A549 (cell line): ENCODE data around the gene ZNF335.

Experiments used
- CTCF ChIP-seq: fragments of >200 bp; sonication (Bioruptor Twin); formaldehyde crosslinking; IDR thresholded peaks from 3 replicates; pipeline ENCODE4 v1.5.1; 2016
- EP300 ChIP-seq, 2 experiments: fragments of >200 bp; sonication (Bioruptor Twin); formaldehyde crosslinking; IDR thresholded peaks; 2 replicates in 1 of 2; 3 replicates in 1 of 2; pipeline ENCODE4 v1.6.1; 2016 to 2017
- HOXA7 ChIP-seq: fragments of 250-450 bp; sonication (Bioruptor Pico); IDR thresholded peaks from 2 replicates; pipeline ENCODE4 v1.5.0; 2020; ENCODE audit warnings: mild to moderate bottlenecking, moderate library complexity
- MYC ChIP-seq: IDR thresholded peaks from 2 replicates; pipeline ENCODE4 v1.6.1; 2012; ENCODE audit warnings: mild to moderate bottlenecking, inconsistent platforms, low read length, improper control_type of control experiment, borderline replicate concordance
- RAD21 ChIP-seq, 2 experiments: fragments of >200 bp in 1 of 2; sonication (Bioruptor Twin) in 1 of 2; formaldehyde crosslinking in 1 of 2; IDR thresholded peaks in 1 of 2; conservative IDR thresholded peaks in 1 of 2; 2 replicates in 1 of 2; 3 replicates in 1 of 2; pipeline ENCODE4 v1.6.1; 2012 to 2018; ENCODE audit warnings: inconsistent platforms in 1 of 2
- RARB ChIP-seq: fragments of 250-450 bp; sonication (Bioruptor Pico); IDR thresholded peaks from 2 replicates; pipeline ENCODE4 v1.8.0; 2021; ENCODE audit warnings: mild to moderate bottlenecking, moderate library complexity
- SREBF2 ChIP-seq: fragments of 450-650 bp; IDR thresholded peaks from 2 replicates; pipeline ENCODE4 v1.6.1; 2014; ENCODE audit warnings: mild to moderate bottlenecking, moderate library complexity

GRCh38 chr20:45953672-45954071, 18.3 kb downstream of the ZNF335 start:
- no peak for TF ChIP-seq MYC
- TF ChIP-seq RAD21 (conservative IDR thresholded peaks at IDR 0.05 in 1 of 2, IDR thresholded peaks at IDR 0.05 in 1 of 2) = no peak
- TF ChIP-seq CTCF = no peak
- TF ChIP-seq HOXA7 (CRISPR knock-in tag) = no peak
- no peak for TF ChIP-seq RARB
- TF ChIP-seq EP300 (IDR thresholded peaks at IDR 0.05) = no peak
- TF ChIP-seq SREBF2 = no peak
